Hepatocyte (in vitro differentiated cells): Measurements from ENCODE around the gene MEGF10. TPM values are rescaled to one million over a fixed set of nuclear protein-coding genes. Genes with fewer than 3 reads are reported as not detected.

Source experiments
- DNase-seq: peaks from one replicate; pipeline ENCODE4 v3.0.0-alpha.2; 2016; ENCODE audit warnings: low spot score
- H2AFZ ChIP-seq: fragments of 200-600 bp; sonication (generic); 2 replicates; pipeline ENCODE4 v1.6.0; 2016; ENCODE audit warnings: antibody characterized with exemption, mild to moderate bottlenecking
- H3K27ac ChIP-seq: fragments of 200-600 bp; sonication (generic); 2 replicates; pipeline ENCODE4 v1.5.1; 2016; ENCODE audit warnings: mild to moderate bottlenecking
- H3K27me3 ChIP-seq: fragments of 200-600 bp; sonication (generic); 2 replicates; pipeline ENCODE4 v1.6.1; 2016
- H3K36me3 ChIP-seq: fragments of 200-600 bp; sonication (generic); replicated peaks from 2 replicates; pipeline ENCODE4 v1.5.1; 2016; ENCODE audit warnings: low read depth; ENCODE audit not compliant: insufficient read depth
- H3K4me1 ChIP-seq: fragments of 200-600 bp; sonication (generic); 2 replicates; pipeline ENCODE4 v1.5.1; 2016; ENCODE audit warnings: mild to moderate bottlenecking, moderate library complexity; ENCODE audit not compliant: insufficient read depth
- H3K4me2 ChIP-seq: fragments of 200-600 bp; sonication (generic); 2 replicates; pipeline ENCODE4 v1.6.0; 2016
- H3K4me3 ChIP-seq: fragments of 200-600 bp; sonication (generic); 2 replicates; pipeline ENCODE4 v1.5.1; 2016; ENCODE audit warnings: mild to moderate bottlenecking
- H3K79me2 ChIP-seq: fragments of 200-600 bp; sonication (generic); 2 replicates; pipeline ENCODE4 v1.6.0; 2017; ENCODE audit warnings: mild to moderate bottlenecking
- H3K9me2 ChIP-seq: fragments of 200-600 bp; sonication (generic); replicated peaks from 2 replicates; pipeline ENCODE4 v1.6.0; 2017; ENCODE audit warnings: mild to moderate bottlenecking; ENCODE audit not compliant: insufficient read depth
- H3K9me3 ChIP-seq: fragments of 200-600 bp; sonication (generic); 2 replicates; pipeline ENCODE4 v1.5.1; 2016; ENCODE audit warnings: low read depth, mild to moderate bottlenecking
- H4K20me1 ChIP-seq: fragments of 200-600 bp; sonication (generic); 2 replicates; pipeline ENCODE4 v1.6.0; 2016; ENCODE audit warnings: mild to moderate bottlenecking; ENCODE audit not compliant: insufficient read depth, poor library complexity, severe bottlenecking
- EZH2 ChIP-seq: fragments of 200-600 bp; sonication (generic); IDR thresholded peaks from 2 replicates; pipeline ENCODE4 v1.6.1; 2016; ENCODE audit warnings: antibody characterized with exemption, mild to moderate bottlenecking, borderline replicate concordance
- EZH2phosphoT487 ChIP-seq: fragments of 200-600 bp; sonication (generic); IDR thresholded peaks from one replicate; pipeline ENCODE4 v1.6.1; 2018; ENCODE audit warnings: antibody characterized with exemption, mild to moderate bottlenecking, low read depth, moderate library complexity; ENCODE audit not compliant: unreplicated experiment, severe bottlenecking
- WGBS: methylation state at CpG from one replicate; pipeline ENCODE4 v1.1.6; 2016; ENCODE audit warnings: low lambda C conversion rate; ENCODE audit errors: missing lambda C conversion rate; 5-methylcytosine and 5-hydroxymethylcytosine counted together
- polyA plus RNA-seq: library from polyadenylated mRNA; unstranded; fragments of >200 nt; fragmentation: Nextera tagmentation; extraction: Ambion mirVana; gene quantifications from 2 replicates; pipeline ENCODE4 v1.2.1, GENCODE V29; 2016
- total RNA-seq: library from RNA; depleted of rRNA; stranded (reverse); fragments of >200 nt; gene quantifications from 2 replicates; pipeline ENCODE4 v1.2.3, GENCODE V29; 2014
- TF ChIP-seq, protein P1 (sequence below): fragments of 200-600 bp; sonication (generic); IDR thresholded peaks from 2 replicates; pipeline ENCODE4 v1.5.1; 2016; ENCODE audit warnings: antibody characterized with exemption, mild to moderate bottlenecking; ENCODE audit not compliant: poor library complexity

Gene MEGF10
- total and polyA plus RNA-seq, 2 experiments from 2014 or later = 1.7 to 6.7 TPM

DNA sequence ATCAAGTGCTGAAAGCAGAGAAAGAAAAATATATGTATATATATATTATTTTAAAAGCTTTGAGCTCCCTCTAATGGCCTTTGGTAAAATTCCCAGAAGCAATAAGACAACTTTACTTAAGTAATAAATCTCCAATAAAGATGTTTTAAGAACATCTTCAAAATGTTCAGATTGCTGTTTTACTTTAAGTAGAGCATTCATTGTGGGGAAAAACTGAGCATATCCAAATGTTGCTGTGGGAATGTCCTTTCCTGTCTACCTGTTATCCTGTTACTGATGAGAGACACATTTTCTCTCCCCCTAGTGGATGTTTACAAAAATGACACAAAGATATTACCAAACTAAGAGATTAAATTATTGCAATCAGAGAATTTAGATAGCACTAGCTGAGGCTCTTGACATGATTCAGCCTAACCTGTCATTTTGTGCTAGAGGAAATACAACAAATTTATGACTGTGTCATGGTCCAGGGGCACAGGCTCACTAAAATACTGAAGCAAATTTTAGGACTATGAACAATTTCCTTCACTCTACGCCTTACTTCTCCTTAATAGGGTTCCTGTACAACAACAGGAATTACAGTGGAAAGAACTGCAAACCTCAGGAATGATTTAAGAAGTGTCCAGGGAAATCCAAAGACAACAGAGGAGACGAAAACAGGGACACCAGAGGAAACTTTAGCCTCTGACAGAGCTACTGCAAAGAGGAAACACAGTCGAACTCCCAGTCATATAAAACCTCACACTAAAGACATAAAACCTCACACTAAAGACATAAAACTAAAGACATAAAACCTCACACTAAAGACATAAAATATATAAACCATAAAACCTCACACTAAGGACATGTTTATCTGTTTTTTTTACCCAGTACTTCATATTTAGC is 202.5 kb downstream of the MEGF10 start:
- H3K4me1 ChIP-seq = no peaks in the 10 kb centered on the region
- peaks cover 9% of the 10 kb centered on the region for H3K27me3 ChIP-seq
- H3K9me3 ChIP-seq = no peaks in the 10 kb centered on the region
- no peak overlapping the region for H3K4me2 ChIP-seq
- no peak overlapping the region for H3K27ac ChIP-seq
- H3K9me2 ChIP-seq = no peaks in the 10 kb centered on the region
- WGBS = 85% methylated on average over 3 of the region's 3 CpGs
- H3K4me3 ChIP-seq = no peak overlapping the region
- no peaks in the 10 kb centered on the region for H3K79me2 ChIP-seq
- no peaks in the 10 kb centered on the region for H4K20me1 ChIP-seq
- peak; percentile 59 for DNase-seq
- H3K36me3 ChIP-seq = no peaks in the 10 kb centered on the region
- TF ChIP-seq EZH2phosphoT487 (no peak), EZH2 (no peak)
- TF ChIP-seq, protein P1, sequence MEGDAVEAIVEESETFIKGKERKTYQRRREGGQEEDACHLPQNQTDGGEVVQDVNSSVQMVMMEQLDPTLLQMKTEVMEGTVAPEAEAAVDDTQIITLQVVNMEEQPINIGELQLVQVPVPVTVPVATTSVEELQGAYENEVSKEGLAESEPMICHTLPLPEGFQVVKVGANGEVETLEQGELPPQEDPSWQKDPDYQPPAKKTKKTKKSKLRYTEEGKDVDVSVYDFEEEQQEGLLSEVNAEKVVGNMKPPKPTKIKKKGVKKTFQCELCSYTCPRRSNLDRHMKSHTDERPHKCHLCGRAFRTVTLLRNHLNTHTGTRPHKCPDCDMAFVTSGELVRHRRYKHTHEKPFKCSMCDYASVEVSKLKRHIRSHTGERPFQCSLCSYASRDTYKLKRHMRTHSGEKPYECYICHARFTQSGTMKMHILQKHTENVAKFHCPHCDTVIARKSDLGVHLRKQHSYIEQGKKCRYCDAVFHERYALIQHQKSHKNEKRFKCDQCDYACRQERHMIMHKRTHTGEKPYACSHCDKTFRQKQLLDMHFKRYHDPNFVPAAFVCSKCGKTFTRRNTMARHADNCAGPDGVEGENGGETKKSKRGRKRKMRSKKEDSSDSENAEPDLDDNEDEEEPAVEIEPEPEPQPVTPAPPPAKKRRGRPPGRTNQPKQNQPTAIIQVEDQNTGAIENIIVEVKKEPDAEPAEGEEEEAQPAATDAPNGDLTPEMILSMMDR = peak; percentile 100
- no peak overlapping the region for H2AFZ ChIP-seq

DNA sequence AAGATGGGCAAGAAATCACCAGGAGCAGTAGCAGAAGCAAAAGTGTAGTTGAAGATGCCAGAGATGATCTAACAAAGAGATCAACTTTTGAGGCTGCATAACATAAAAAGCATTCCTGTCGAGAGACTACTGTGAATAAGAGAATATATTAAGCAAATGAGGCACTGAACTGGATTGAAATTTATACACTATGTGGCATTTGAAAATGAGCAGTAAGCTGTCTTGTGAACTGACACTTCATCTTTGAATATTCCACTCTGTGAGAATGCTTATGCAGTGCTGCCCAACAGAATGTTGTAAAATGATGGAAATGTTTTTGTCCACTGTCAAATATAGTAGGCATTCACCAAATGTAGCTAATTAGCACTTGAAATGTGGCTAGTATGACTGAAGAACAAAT is 208.0 kb downstream of the MEGF10 start:
- no peak overlapping the region for H3K4me3 ChIP-seq
- TF ChIP-seq EZH2phosphoT487 (no peak), EZH2 (no peak)
- TF ChIP-seq, protein P1 = no peak
- DNase-seq = no peak
- no peak overlapping the region for H3K4me2 ChIP-seq
- 68% methylated on average over 1 of the region's 1 CpG for WGBS
- no peaks in the 10 kb centered on the region for H3K36me3 ChIP-seq
- no peak overlapping the region for H3K27ac ChIP-seq
- H3K9me3 ChIP-seq = no peaks in the 10 kb centered on the region
- peaks cover 11% of the 10 kb centered on the region for H3K27me3 ChIP-seq
- no peaks in the 10 kb centered on the region for H3K4me1 ChIP-seq
- no peak overlapping the region for H2AFZ ChIP-seq
- H3K79me2 ChIP-seq = no peaks in the 10 kb centered on the region
- no peaks in the 10 kb centered on the region for H3K9me2 ChIP-seq
- no peaks in the 10 kb centered on the region for H4K20me1 ChIP-seq

DNA sequence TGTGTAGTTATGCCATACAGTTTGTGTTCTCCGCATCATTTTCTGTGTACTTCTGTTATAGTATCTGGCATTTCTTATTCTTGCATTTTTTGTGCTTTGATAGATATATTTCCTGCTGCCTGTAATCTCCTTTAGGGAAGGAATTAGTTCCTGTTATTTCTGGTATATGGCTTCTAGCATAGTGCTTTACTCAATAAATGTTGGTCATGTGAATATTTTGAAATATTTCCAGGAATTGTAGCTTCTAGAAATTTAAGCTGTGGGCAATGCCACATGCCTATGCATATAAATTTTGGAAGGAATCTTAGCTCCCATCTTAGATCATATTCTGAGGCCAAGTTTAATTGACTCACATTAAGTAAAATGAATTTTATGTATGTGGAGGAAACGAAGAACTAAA is 215.3 kb downstream of the MEGF10 start:
- H3K27me3 ChIP-seq = no peaks in the 10 kb centered on the region
- DNase-seq = no peak
- H3K9me2 ChIP-seq = no peaks in the 10 kb centered on the region
- no peak overlapping the region for H3K27ac ChIP-seq
- H2AFZ ChIP-seq = no peak overlapping the region
- no peaks in the 10 kb centered on the region for H3K9me3 ChIP-seq
- no peak overlapping the region for H3K4me2 ChIP-seq
- H4K20me1 ChIP-seq = no peaks in the 10 kb centered on the region
- H3K4me1 ChIP-seq = no peaks in the 10 kb centered on the region
- WGBS = 91% methylated on average over 2 of the region's 2 CpGs
- TF ChIP-seq EZH2 = no peak
- TF ChIP-seq, protein P1 = no peak
- no peak for TF ChIP-seq EZH2phosphoT487
- H3K36me3 ChIP-seq = no peaks in the 10 kb centered on the region
- H3K4me3 ChIP-seq = no peak overlapping the region
- H3K79me2 ChIP-seq = no peaks in the 10 kb centered on the region
